LNCAP (cell line): Measurements from ENCODE around the gene PAQR8.

Source experiments
- CTCF ChIP-seq: fragments of 450-650 bp; IDR thresholded peaks from 2 replicates; pipeline ENCODE4 v1.5.1; 2017; ENCODE audit warnings: mild to moderate bottlenecking

PAQR8 gene

GRCh38 chr6:52423971-52424381, 62.0 kb downstream of the PAQR8 start:
- TF ChIP-seq CTCF: no peak

- no peak for TF ChIP-seq CTCF
Observed at GRCh38 chr6:52424513-52424912, 62.6 kb downstream of the PAQR8 start.

- TF ChIP-seq CTCF: no peak
Observed at GRCh38 chr6:52426667-52427066, 64.7 kb downstream of the PAQR8 start.

- TF ChIP-seq CTCF: no peak
Observed at GRCh38 chr6:52435345-52435744, 73.4 kb downstream of the PAQR8 start.

- no peak for TF ChIP-seq CTCF
Observed at GRCh38 chr6:52438926-52439325, 77.0 kb downstream of the PAQR8 start.

GRCh38 chr6:52454556-52454955, 92.6 kb downstream of the PAQR8 start:
- no peak for TF ChIP-seq CTCF

- no peak for TF ChIP-seq CTCF
Observed at GRCh38 chr6:52457096-52457495, 95.1 kb downstream of the PAQR8 start.
